HEK293 (cell line): ENCODE data around the gene ZBED6.

Source experiments
- BCL11B ChIP-seq: fragments of 450-650 bp; formaldehyde crosslinking; IDR thresholded peaks from 2 replicates; pipeline ENCODE4 v1.5.1; 2016; ENCODE audit warnings: low read depth, missing biosample characterization, missing genetic modification characterization
- KLF1 ChIP-seq: fragments of 450-650 bp; formaldehyde crosslinking; IDR thresholded peaks from 2 replicates; pipeline ENCODE4 v1.5.1; 2016; ENCODE audit warnings: missing biosample characterization, missing genetic modification characterization
- RBAK ChIP-seq: fragments of 450-650 bp; formaldehyde crosslinking; IDR thresholded peaks from 2 replicates; pipeline ENCODE4 v1.5.1; 2016; ENCODE audit warnings: missing biosample characterization, missing genetic modification characterization
- TCF7L2 ChIP-seq: IDR thresholded peaks from 2 replicates; pipeline ENCODE4 v1.6.1; 2011; ENCODE audit warnings: low read depth, mild to moderate bottlenecking, inconsistent platforms, low read length, moderate library complexity, borderline replicate concordance
- ZBTB7A ChIP-seq: fragments of 450-650 bp; formaldehyde crosslinking; IDR thresholded peaks from 2 replicates; pipeline ENCODE4 v1.5.1; 2016; ENCODE audit warnings: low read depth, missing biosample characterization, missing genetic modification characterization
- ZNF549 ChIP-seq: fragments of 450-650 bp; IDR thresholded peaks from 2 replicates; pipeline ENCODE4 v1.5.1; 2018; ENCODE audit warnings: missing biosample characterization, missing genetic modification characterization, mild to moderate bottlenecking, inconsistent platforms, moderate library complexity
- ZNF707 ChIP-seq: fragments of 450-650 bp; formaldehyde crosslinking; IDR thresholded peaks from 2 replicates; pipeline ENCODE4 v1.5.1; 2016; ENCODE audit warnings: missing biosample characterization, missing genetic modification characterization
- TF ChIP-seq, protein P1 (sequence below): fragments of 450-650 bp; formaldehyde crosslinking; IDR thresholded peaks from 2 replicates; pipeline ENCODE4 v1.5.1; 2016; ENCODE audit warnings: missing biosample characterization, missing genetic modification characterization, low read depth
- TF ChIP-seq, protein P2 (sequence below): fragments of 450-650 bp; formaldehyde crosslinking; IDR thresholded peaks from 2 replicates; pipeline ENCODE4 v1.5.1; 2016; ENCODE audit warnings: missing biosample characterization, missing genetic modification characterization
- TF ChIP-seq, protein P3 (sequence below): fragments of 450-650 bp; formaldehyde crosslinking; IDR thresholded peaks from 2 replicates; pipeline ENCODE4 v1.5.1; 2016; ENCODE audit warnings: missing biosample characterization, missing genetic modification characterization, borderline replicate concordance
- TF ChIP-seq, protein P4 (sequence below): fragments of 450-650 bp; formaldehyde crosslinking; IDR thresholded peaks from 2 replicates; pipeline ENCODE4 v1.5.1; 2016; ENCODE audit warnings: missing biosample characterization, missing genetic modification characterization

DNA sequence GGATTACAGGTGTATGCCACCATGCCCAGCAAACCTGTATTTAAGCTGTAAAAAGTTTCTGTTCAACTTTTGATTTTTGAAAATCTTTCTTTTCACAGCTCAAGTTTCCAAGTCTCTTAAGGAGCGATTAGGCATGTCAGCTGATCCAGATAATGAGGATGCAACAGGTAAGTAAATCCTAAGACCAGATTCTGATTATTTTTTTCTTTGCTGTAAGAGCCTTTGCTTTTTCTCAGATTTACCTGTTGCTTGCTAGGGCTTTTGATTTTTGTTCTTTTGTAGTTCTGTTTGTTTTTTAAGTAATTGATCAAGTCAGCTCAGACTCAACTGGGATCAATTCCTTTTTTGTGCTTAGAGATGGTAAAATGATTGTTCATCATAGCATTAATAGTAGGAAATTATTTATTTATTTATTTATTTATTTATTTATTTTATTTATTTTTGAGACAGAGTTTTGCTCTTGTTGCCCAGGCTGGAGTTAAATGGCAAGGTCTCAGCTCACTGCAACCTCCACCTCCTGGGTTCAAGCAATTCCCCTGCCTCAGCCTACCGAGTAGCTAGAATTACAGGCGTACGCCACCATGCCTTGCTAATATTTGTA is 44.9 kb downstream of the ZBED6 start:
- TF ChIP-seq, protein P1, sequence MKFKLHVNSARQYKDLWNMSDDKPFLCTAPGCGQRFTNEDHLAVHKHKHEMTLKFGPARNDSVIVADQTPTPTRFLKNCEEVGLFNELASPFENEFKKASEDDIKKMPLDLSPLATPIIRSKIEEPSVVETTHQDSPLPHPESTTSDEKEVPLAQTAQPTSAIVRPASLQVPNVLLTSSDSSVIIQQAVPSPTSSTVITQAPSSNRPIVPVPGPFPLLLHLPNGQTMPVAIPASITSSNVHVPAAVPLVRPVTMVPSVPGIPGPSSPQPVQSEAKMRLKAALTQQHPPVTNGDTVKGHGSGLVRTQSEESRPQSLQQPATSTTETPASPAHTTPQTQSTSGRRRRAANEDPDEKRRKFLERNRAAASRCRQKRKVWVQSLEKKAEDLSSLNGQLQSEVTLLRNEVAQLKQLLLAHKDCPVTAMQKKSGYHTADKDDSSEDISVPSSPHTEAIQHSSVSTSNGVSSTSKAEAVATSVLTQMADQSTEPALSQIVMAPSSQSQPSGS (tag by site-specific recombination), result no peak
- no peak for TF ChIP-seq RBAK (tag by site-specific recombination)
- no peak for TF ChIP-seq ZNF707
- TF ChIP-seq ZBTB7A, result no peak
- TF ChIP-seq, protein P2, sequence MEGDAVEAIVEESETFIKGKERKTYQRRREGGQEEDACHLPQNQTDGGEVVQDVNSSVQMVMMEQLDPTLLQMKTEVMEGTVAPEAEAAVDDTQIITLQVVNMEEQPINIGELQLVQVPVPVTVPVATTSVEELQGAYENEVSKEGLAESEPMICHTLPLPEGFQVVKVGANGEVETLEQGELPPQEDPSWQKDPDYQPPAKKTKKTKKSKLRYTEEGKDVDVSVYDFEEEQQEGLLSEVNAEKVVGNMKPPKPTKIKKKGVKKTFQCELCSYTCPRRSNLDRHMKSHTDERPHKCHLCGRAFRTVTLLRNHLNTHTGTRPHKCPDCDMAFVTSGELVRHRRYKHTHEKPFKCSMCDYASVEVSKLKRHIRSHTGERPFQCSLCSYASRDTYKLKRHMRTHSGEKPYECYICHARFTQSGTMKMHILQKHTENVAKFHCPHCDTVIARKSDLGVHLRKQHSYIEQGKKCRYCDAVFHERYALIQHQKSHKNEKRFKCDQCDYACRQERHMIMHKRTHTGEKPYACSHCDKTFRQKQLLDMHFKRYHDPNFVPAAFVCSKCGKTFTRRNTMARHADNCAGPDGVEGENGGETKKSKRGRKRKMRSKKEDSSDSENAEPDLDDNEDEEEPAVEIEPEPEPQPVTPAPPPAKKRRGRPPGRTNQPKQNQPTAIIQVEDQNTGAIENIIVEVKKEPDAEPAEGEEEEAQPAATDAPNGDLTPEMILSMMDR (tag by site-specific recombination), result no peak
- TF ChIP-seq, protein P3, sequence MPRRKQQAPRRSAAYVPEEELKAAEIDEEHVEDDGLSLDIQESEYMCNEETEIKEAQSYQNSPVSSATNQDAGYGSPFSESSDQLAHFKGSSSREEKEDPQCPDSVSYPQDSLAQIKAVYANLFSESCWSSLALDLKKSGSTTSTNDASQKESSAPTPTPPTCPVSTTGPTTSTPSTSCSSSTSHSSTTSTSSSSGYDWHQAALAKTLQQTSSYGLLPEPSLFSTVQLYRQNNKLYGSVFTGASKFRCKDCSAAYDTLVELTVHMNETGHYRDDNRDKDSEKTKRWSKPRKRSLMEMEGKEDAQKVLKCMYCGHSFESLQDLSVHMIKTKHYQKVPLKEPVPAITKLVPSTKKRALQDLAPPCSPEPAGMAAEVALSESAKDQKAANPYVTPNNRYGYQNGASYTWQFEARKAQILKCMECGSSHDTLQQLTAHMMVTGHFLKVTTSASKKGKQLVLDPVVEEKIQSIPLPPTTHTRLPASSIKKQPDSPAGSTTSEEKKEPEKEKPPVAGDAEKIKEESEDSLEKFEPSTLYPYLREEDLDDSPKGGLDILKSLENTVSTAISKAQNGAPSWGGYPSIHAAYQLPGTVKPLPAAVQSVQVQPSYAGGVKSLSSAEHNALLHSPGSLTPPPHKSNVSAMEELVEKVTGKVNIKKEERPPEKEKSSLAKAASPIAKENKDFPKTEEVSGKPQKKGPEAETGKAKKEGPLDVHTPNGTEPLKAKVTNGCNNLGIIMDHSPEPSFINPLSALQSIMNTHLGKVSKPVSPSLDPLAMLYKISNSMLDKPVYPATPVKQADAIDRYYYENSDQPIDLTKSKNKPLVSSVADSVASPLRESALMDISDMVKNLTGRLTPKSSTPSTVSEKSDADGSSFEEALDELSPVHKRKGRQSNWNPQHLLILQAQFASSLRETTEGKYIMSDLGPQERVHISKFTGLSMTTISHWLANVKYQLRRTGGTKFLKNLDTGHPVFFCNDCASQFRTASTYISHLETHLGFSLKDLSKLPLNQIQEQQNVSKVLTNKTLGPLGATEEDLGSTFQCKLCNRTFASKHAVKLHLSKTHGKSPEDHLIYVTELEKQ, result no peak
- no peak for TF ChIP-seq TCF7L2
- TF ChIP-seq, protein P4, sequence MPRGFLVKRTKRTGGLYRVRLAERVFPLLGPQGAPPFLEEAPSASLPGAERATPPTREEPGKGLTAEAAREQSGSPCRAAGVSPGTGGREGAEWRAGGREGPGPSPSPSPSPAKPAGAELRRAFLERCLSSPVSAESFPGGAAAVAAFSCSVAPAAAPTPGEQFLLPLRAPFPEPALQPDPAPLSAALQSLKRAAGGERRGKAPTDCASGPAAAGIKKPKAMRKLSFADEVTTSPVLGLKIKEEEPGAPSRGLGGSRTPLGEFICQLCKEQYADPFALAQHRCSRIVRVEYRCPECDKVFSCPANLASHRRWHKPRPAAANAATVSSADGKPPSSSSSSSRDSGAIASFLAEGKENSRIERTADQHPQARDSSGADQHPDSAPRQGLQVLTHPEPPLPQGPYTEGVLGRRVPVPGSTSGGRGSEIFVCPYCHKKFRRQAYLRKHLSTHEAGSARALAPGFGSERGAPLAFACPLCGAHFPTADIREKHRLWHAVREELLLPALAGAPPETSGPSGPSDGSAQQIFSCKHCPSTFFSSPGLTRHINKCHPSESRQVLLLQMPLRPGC (tag by site-specific recombination), result no peak
- no peak for TF ChIP-seq KLF1 (tag by site-specific recombination)
- no peak for TF ChIP-seq BCL11B (tag by site-specific recombination)
- TF ChIP-seq ZNF549 (tag by site-specific recombination), result no peak
